NCI-H2107 treated with DMSO at 0.1 percent for 48 hours (cell line): ENCODE data around the gene CRACDL.

Source experiments
- DNase-seq: peaks from one replicate; lab custom pipeline; 2025; ENCODE audit not compliant: unreplicated experiment; lab: John Stamatoyannopoulos, UW

CRACDL gene

DNA sequence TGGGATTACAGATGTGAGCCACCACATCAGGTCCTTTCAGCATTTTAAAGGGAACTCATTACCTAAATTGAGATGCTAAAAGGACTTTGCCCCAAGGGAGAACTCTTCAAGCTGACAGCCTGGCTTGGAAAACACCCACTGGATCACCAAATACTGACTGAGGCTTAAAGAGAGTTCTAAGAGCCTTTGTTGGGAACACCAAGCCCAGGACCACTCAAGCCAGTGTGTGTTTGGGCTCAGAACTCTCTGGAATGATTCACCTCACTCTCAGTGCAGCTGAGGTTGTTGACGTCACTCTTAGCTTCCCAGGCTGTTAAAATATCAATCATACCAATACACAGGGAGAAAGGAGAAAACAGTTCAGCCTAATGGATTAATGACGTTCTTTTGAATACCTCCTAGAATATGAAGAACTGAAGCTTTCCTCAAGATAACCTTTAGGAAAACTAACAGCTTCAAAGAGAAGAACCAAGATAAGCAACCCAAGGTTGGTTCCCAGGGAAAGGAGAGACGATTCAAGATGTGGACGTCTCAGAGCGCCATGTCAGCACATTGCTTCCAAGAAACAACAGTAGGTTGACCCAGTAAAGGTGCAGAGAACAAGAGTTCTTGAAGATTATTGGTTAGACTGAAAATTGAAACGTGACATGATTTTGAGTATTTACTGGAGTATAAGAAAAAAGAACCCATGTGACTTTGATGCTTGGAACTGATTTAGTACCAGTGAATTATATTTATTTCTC, 157.1 kb downstream of the CRACDL start:
- DNase-seq: no peak

DNA sequence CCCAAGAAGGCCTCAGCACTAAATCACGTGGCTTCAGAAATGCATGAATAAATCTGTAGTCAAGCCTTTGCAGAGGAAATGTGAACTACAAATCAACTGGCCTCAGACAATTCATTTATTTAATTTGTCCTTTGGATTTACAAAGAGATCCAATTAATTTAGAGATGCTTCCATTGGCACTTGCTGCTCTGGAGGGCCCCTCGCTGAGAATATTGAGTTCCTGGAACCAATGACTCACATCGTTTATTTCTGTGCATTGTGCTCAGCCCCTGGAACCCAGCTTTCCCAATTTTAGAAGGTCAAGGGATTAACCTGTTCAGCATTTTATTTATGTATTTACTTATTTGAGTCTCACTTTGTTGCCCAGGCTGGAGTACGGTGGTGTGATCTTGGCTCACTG, 157.9 kb downstream of the CRACDL start:
- DNase-seq: no peak

DNA sequence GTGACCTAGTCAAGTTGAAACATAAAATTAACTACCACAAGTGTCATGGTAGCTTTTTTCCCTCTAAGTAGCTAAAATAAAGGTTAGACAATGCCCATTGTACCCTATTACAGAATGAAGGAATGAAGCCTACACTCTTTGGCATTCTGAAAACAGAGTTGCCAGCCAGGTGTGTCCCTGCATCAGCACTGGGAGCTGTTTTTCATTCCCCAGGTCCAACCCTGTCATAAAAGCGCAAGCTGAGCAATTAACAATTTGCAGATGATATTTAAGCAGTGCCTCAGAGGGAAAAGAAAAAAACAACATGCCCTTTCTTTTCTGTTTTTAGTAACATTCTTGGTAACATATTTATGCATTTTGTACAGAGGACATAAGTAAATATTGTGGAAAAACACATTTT, 158.3 kb downstream of the CRACDL start:
- no peak for DNase-seq

DNA sequence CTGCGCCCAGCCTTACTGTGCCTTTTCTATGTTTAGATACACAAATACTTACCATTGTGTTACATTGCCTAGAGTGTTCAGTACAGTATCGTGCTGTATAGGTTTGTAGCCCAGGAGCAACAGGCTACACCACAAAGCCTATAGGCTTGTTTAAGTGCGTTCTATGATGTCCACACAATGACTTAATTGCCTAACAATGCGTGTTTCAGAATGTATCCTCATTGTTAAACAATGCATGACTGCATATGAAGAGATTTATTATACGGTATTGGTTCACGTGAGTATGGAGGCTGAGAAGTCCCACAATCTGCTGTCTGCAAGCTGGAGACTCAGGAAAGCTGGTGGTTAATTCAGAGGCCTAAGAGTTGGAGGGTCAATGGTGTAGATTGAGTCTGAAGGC, 158.9 kb downstream of the CRACDL start:
- DNase-seq: no peak

DNA sequence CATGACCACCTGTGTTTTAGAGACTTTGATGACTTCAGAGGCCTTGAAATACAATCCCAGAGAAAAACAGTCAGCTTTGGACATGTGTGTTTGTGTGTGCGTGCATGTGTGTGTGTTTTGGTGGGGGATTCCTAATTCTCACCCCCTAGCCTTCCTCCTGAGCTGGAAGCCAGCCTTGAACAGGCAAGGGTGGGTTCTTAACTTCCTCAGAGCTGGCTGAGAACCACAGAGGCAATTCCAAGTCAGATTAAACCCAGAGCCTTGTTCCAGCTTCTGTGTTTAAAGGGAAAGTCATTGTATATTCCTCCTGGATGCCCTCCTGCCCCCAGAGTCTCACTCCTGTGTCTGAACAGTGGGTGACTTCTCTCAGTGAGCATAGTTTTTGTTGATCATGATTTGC, 159.9 kb downstream of the CRACDL start:
- no peak for DNase-seq

DNA sequence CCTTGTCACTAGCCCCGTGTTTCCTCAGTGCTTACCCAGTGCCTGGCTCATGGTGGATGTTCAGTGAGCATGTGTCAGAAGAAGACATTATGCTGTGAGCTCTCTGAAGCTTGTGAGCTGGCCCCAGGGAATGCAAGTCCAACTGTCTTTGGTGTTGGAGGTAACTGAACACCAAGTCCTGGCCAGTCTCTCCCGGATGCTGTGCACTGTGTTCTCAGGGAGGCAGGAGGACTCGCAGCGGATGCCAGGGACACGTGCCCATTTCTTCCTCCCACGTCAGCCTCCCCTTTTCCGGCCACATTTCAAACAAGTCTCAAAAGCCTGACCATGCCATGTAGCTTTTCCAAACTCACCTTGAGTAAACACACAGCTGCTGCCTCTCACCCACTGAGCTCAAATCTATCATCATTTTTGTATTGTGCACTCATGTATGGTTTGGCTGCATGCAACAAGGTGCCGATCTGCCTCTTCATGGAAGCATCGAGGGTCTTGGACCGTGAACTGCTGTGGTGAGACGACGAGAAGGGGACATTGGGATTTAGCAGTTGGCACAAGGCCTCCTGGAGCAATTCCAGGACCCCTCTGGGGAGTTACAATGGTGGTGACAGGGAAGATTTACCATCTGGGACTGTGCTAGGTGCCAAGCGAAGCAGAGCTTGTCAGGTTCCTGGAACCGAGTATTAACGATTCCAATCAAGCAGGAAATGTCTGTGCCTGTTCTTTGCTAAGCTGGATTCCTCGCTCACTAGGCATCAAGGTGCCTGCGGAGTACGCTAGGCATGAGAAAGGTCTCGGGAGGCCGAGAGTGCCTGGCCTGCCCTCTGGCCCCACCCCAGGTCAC, 160.7 kb downstream of the CRACDL start:
- DNase-seq: peak; percentile 60

DNA sequence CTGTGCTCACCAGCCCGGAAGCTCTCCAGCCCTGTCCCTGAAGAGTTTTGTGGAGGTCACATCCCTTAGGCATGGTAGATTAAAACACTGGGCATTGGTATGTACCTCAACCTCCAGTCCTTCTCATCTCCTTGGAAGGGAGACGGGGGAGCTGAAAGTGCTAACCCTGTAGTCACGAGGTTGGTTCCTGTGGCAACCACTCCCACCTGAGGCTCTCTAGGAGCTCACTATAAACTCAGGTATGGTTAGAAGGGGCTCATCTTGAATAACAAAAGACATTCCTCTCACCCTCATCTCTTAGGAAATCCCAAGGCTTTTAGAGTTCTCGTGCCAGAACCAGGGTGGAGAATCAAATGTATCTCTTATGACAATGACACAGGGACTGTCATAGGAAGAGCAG, 162.1 kb downstream of the CRACDL start:
- no peak for DNase-seq

DNA sequence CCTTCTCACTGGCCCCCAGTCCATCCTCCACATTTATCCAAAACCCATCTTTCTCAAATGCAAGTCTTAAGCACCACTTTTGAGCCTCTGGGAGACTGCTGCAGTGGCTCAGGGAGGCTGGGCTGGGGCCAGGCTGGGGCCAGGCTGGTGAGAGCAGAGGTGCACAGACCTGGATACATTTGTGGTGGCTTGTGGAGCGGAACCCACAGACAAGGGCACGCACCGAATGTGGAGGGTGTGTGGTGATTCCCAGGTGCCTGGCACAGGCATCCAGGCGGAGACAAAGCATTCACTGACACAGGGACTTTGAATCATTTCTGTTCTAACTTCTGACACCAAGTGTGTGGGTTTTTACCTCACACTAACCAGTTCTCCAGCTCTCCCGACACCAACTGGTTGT, 162.9 kb downstream of the CRACDL start:
- DNase-seq: no peak

DNA sequence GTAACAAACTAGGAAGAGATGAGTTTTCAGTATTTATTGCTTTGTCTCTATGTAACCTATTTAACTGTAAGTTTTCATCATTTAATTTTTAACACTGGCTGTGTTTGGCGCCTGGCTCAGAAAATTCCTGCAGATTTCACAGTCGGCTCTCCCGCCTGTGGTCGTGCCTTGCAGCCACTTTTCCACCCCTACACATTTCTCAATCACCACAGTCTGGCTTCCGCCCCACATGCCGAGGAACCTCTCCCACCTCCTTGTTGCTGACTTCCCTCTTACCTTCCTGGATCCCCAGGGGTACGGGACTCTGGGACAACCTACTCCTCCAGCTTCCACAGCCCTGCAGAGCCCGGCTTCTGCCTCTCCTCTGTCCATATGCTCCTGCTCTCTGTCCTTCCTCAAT, 163.5 kb downstream of the CRACDL start:
- no peak for DNase-seq

DNA sequence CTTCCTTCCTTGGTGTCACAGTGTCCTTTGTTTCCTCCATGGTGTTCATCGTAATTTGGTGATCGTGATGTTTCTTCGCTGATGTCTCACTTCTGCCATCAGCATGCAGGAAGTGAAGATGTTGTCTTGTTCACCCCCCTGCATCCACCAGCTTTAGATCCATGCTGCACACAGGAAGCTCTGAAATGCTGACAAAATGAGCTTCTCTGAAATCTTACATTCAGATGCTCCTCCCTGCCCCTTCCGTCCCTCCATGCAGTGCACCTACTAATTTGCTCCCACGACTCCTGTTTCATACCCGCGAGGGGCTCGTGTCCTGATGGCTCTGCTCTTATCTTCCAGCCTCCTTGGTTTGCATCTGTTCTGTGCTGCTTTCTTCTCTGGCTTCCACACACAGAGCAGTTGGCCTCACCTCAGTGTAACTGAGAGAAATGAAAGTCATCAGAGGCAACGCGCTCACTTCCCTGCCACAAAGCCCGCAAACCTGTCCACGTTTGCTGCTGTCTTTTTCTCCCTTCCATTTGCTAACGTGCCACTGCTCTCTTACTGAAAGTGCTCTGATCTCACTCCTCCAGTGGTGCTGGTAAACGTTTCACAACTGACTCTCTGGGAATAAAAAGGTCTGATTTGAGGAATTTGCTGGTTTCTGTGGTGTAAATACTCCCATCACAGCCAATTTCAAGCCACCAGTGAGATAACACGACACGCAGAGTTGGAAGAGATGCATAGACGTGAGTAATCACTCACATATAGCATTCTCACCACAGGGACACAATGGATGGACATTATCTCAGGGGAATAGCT, 164.1 kb downstream of the CRACDL start:
- no peak for DNase-seq

- DNase-seq: no peak
These were observed 164.8 kb downstream of the CRACDL start for GRCh38 chr2:98771264-98771663.

DNA sequence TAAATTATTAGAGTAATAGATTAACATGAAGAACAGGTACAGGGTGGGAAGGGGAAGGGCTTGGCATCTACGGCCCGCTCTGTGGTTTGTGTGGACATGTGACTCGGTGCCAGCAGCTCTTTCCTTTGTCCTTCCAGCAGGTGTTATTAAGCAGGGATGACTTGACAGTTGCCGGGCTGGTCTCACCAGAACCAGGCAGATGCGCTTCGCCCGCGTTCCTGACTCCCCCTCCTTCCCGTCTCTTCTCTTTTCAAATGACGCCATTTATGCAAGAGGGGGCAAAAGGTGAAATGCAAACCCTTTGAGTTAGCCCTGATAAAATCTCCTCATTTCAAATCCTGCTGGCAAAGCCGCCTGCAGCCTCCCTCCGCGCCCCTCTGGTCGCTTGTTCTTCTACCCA, 166.2 kb downstream of the CRACDL start:
- DNase-seq: peak; percentile 82

GRCh38 chr2:98769114-98769476, 166.9 kb downstream of the CRACDL start:
- no peak for DNase-seq

GRCh38 chr2:98768384-98769113, 167.5 kb downstream of the CRACDL start:
- DNase-seq: peak; percentile 75

DNA sequence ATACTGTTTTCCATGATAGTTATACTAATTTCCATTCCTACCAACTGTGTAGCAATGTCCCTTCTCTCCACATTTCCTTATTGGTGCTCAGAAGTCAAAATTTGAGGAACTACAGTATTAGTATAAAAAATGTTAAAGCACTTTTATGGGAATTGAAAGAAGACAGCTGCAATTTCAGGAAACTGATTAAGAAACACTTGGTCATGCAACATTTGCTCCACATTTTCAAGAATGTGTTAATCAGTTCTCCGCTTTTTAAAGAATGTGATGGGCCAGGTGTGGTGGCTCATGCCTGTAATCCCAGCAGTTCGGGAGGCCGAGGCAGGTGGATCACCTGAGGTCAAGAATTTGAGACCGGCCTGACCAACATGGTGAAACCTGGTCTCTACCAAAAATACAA, 171.5 kb downstream of the CRACDL start:
- no peak for DNase-seq

GRCh38 chr2:98763209-98763951, 172.6 kb downstream of the CRACDL start:
- DNase-seq: no peak

GRCh38 chr2:98761909-98762308, 174.1 kb downstream of the CRACDL start:
- no peak for DNase-seq

- DNase-seq: no peak
These were observed 174.7 kb downstream of the CRACDL start for GRCh38 chr2:98761267-98761781.

GRCh38 chr2:98759827-98760625, 176.0 kb downstream of the CRACDL start:
- DNase-seq: no peak
